Endothelial cell (in vitro differentiated cells): ENCODE measurements around the gene DCP2. TPM values are rescaled to one million over a fixed set of nuclear protein-coding genes. Genes with fewer than 3 reads are reported as not detected.

Experiments used
- DNase-seq: peaks from one replicate; pipeline ENCODE4 v3.0.0; 2021; ENCODE audit warnings: low spot score
- H3K27ac Mint-ChIP-seq: one replicate; pipeline ENCODE4 v1.8.0; 2021; ENCODE audit warnings: mixed read lengths, inconsistent platforms; ENCODE audit not compliant: unreplicated experiment
- H3K27me3 Mint-ChIP-seq: one replicate; pipeline ENCODE4 v1.8.0; 2021; ENCODE audit warnings: mild to moderate bottlenecking, moderate library complexity, mixed read lengths, inconsistent platforms; ENCODE audit not compliant: unreplicated experiment
- H3K36me3 Mint-ChIP-seq: one replicate; pipeline ENCODE4 v1.8.0; 2021; ENCODE audit warnings: mild to moderate bottlenecking, low read depth, mixed read lengths, inconsistent platforms; ENCODE audit not compliant: unreplicated experiment
- H3K4me1 Mint-ChIP-seq: one replicate; pipeline ENCODE4 v1.8.0; 2021; ENCODE audit warnings: mild to moderate bottlenecking, mixed read lengths, inconsistent platforms; ENCODE audit not compliant: unreplicated experiment
- H3K4me3 Mint-ChIP-seq: one replicate; pipeline ENCODE4 v1.8.0; 2021; ENCODE audit warnings: mild to moderate bottlenecking, mixed read lengths, inconsistent platforms; ENCODE audit not compliant: unreplicated experiment
- H3K9me3 Mint-ChIP-seq: one replicate; pipeline ENCODE4 v1.8.0; 2021; ENCODE audit warnings: mixed read lengths, inconsistent platforms; ENCODE audit not compliant: unreplicated experiment
- total RNA-seq: library from RNA; stranded (reverse); fragmentation: NEBNext Ultra II Directional; extraction: Animal tissue kit (Norgen Biotek cat#: 25700); gene quantifications from one replicate; pipeline ENCODE4 v1.2.1, GENCODE V29; 2021; ENCODE audit not compliant: unreplicated experiment
- TF ChIP-seq, protein P1 (sequence below): fragments of 200-600 bp; sonication (generic); IDR thresholded peaks from one replicate; pipeline ENCODE4 v1.5.0; 2021; ENCODE audit warnings: antibody characterized with exemption; ENCODE audit not compliant: unreplicated experiment

DCP2 gene
- total RNA-seq, 1 donor from 2014 or later = 75.6 TPM

DNA sequence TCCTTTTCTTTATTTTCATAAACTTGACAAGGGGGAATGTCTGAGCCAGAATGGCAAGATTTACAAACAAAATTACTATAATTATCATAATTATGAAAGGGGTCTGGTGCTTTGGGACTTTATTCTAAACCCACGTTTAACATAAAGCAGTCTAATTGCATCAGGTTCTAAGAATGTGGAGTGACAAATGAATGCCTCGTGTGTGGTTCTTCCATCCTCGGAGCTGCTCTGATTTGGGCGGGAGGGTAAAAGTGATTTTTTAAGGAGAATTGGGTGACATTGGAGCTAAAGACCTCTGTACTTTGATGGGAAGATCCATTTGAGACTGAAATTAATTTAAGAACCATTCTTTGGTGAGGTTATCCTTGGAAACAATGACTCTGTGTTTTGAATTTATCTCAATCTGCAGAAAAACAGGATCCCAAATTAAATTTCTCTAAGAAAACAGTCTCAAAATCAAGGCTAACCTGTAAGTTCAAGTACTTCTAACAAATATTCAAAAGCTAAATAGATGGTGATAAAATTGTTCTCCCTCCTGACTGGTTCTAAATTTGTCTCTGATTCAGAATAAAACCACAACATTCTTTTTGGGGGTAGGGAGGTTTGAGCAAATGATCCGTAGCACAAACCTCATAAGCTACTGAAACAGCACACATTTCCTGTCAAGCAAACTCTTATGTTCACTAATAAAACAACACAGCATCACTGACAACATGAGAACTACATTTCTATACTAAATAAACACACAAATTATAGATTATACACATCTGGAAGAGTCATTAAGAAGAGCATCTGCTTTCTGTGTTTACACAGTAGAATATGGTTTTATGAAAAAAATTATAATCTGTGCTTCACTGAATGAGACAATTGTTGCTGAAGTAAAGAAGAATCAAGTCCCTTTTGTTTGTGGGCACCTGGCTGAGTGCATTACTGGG is 85.5 kb downstream of the DCP2 start:
- Mint-ChIP-seq H3K36me3 (peaks cover 43% of the 10 kb centered on the region), H3K27ac (no peak overlapping the region), H3K27me3 (peaks cover 11% of the 10 kb centered on the region), H3K4me1 (peaks cover 24% of the 10 kb centered on the region), H3K9me3 (no peaks in the 10 kb centered on the region), H3K4me3 (no peak overlapping the region)
- no peak for DNase-seq
- TF ChIP-seq, protein P1, sequence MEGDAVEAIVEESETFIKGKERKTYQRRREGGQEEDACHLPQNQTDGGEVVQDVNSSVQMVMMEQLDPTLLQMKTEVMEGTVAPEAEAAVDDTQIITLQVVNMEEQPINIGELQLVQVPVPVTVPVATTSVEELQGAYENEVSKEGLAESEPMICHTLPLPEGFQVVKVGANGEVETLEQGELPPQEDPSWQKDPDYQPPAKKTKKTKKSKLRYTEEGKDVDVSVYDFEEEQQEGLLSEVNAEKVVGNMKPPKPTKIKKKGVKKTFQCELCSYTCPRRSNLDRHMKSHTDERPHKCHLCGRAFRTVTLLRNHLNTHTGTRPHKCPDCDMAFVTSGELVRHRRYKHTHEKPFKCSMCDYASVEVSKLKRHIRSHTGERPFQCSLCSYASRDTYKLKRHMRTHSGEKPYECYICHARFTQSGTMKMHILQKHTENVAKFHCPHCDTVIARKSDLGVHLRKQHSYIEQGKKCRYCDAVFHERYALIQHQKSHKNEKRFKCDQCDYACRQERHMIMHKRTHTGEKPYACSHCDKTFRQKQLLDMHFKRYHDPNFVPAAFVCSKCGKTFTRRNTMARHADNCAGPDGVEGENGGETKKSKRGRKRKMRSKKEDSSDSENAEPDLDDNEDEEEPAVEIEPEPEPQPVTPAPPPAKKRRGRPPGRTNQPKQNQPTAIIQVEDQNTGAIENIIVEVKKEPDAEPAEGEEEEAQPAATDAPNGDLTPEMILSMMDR = no peak

DNA sequence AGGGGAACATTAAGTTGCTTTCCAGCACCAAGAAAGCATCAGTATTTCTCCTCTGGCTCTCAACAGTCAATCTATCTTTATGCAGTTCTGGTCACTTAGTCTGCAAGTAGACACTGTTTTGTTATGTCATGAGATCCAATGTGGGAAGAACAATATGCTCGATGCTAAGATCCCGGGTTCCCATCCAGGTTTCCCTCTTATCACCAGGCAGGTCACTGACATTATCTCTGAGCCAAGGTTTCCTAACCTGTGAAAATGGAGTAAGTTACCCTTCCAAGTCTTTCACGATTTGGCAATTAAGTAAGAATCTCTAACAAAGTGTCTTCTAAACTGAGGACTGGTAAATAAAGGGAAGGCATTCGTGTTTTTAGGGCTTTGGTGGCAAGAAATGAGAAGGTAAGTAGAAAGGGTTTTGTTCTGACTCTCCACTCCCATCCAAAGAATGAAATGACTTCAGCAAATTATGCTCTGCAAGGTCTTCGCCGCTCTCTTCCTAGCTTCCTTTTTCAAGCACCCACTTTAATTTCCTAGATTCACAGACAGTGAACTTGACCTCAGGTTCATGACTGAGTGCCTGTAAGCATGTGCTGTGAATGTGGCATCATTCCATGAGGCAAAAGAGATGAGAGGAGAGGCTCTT is 86.4 kb downstream of the DCP2 start:
- H3K4me1 Mint-ChIP-seq = peaks cover 24% of the 10 kb centered on the region

DNA sequence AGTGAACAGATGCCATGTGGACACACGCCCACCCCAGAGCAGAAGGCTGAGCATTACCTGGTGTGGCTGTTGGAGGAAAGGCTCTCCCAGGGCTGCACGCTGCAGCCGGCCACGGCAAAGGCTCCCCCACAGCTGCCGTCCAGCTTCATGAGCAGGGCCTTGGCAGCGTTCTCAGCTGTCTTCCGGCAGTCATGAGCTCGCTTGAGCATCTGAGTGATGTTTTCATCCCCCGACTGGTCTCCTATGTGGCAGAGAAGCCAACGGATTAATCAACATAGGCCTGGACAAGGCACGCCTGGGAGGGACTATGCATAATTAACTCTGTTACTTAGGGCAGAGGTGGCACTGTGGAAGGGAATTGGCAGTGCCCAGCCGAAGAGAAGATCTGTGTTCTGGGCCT is 87.3 kb downstream of the DCP2 start:
- no peaks in the 10 kb centered on the region for H3K9me3 Mint-ChIP-seq
- peaks cover 49% of the 10 kb centered on the region for H3K36me3 Mint-ChIP-seq
- TF ChIP-seq, protein P1 = no peak
- peaks cover 20% of the 10 kb centered on the region for H3K4me1 Mint-ChIP-seq
- H3K27me3 Mint-ChIP-seq = peaks cover 8% of the 10 kb centered on the region
- no peak for DNase-seq
- no peak overlapping the region for H3K4me3 Mint-ChIP-seq
- no peak overlapping the region for H3K27ac Mint-ChIP-seq

More for the DNA sequence above, 86.4 kb downstream of the DCP2 start:
- Mint-ChIP-seq H3K36me3 (peaks cover 49% of the 10 kb centered on the region), H3K4me3 (no peak overlapping the region), H3K27ac (no peak overlapping the region), H3K9me3 (no peaks in the 10 kb centered on the region), H3K27me3 (peaks cover 12% of the 10 kb centered on the region)
- no peak for DNase-seq
- TF ChIP-seq, protein P1 = no peak

DNA sequence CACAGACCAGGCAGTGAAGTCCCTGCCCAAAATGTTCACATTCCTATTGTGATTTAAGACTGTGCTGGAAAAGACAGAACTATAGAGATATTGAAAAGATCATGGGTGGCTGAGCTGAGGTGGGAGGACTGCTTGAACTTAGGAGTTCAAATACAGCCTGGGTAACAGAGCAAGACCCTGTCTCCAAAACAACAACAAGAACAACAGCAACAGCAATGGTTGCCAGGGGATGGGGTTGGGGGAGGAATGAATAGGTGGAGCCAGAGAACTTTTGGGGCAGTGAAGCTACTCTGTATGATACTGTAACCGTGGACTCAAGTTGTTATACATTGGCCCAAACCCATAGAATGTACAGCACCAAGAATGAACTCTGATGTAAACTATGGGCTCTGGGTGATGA is 88.2 kb downstream of the DCP2 start:
- Mint-ChIP-seq H3K27ac (no peak overlapping the region), H3K9me3 (no peaks in the 10 kb centered on the region), H3K4me3 (no peak overlapping the region), H3K36me3 (peaks cover 46% of the 10 kb centered on the region), H3K4me1 (peaks cover 11% of the 10 kb centered on the region), H3K27me3 (peaks cover 6% of the 10 kb centered on the region)
- TF ChIP-seq, protein P1 = no peak
- DNase-seq = no peak

DNA sequence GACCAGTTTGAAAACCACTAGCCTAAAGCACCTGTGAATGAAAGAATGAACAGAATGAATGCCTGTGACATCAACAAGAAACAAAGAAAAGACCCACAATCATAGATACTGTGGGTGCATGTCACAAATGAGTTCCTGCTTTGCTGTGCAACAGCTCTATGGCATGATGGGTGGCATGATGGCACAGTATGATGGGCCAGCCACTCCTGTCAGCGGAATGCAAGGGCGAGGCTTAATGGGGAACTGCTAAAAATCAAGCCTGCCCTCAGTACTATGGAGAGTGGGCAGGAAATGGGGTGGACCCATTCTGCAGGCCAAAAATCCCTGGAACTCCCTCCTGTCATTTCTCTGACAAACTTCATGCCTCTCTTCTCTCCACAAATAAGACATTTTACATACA is 89.0 kb downstream of the DCP2 start:
- Mint-ChIP-seq H3K4me3 (no peak overlapping the region), H3K27ac (no peak overlapping the region), H3K9me3 (no peaks in the 10 kb centered on the region), H3K36me3 (peaks cover 44% of the 10 kb centered on the region), H3K27me3 (peaks cover 6% of the 10 kb centered on the region), H3K4me1 (peaks cover 10% of the 10 kb centered on the region)
- TF ChIP-seq, protein P1 = no peak
- no peak for DNase-seq
